HepG2 (cell line): ENCODE results near the gene MRPS7. TPM values are rescaled to one million over a fixed set of nuclear protein-coding genes. Genes with fewer than 3 reads are reported as not detected.
A peak's percentile ranks its signal among the peaks of the same experiment; 100 is the strongest.

Experiments used
- DNMT3B ChIP-seq: conservative IDR thresholded peaks from 2 replicates; pipeline ENCODE4 v1.6.1; 2016; ENCODE audit warnings: missing biosample characterization, control low read depth
- ELF3 ChIP-seq: IDR thresholded peaks from 2 replicates; pipeline ENCODE4 v1.6.1; 2016; ENCODE audit warnings: missing genetic modification reagents, missing compliant biosample characterization
- HDAC6 ChIP-seq: fragments of 200-600 bp; sonication (generic); IDR thresholded peaks from 2 replicates; pipeline ENCODE4 v1.7.0; 2017; ENCODE audit warnings: mild to moderate bottlenecking, antibody characterized with exemption, low read length, low read depth
- MEIS1 ChIP-seq: sonication (generic); formaldehyde crosslinking; IDR thresholded peaks from 2 replicates; pipeline ENCODE4 v1.9.0; 2021; ENCODE audit warnings: mild to moderate bottlenecking, missing genetic modification reagents, moderate library complexity, borderline replicate concordance
- PRDM4 ChIP-seq: sonication (generic); formaldehyde crosslinking; IDR thresholded peaks from 2 replicates; pipeline ENCODE4 v1.9.0; 2021; ENCODE audit warnings: missing genetic modification reagents, borderline replicate concordance
- SSRP1 ChIP-seq: IDR thresholded peaks from 2 replicates; pipeline ENCODE4 v1.6.1; 2016; ENCODE audit warnings: control low read depth
- STAG1 ChIP-seq: sonication (generic); formaldehyde crosslinking; IDR thresholded peaks from 2 replicates; pipeline ENCODE4 v1.4.0; 2020; ENCODE audit warnings: missing genetic modification reagents
- TSC22D2 ChIP-seq: sonication (generic); formaldehyde crosslinking; IDR thresholded peaks from 2 replicates; pipeline ENCODE4 v1.5.1; 2020; ENCODE audit warnings: missing genetic modification reagents, mild to moderate bottlenecking, borderline replicate concordance
- UBTF ChIP-seq: sonication (generic); formaldehyde crosslinking; IDR thresholded peaks from 2 replicates; pipeline ENCODE4 v1.4.0; 2020; ENCODE audit warnings: mild to moderate bottlenecking, missing genetic modification reagents
- ZBTB20 ChIP-seq: sonication (generic); formaldehyde crosslinking; IDR thresholded peaks from 2 replicates; pipeline ENCODE4 v1.8.1; 2023; ENCODE audit warnings: missing genetic modification reagents, low read depth, mild to moderate bottlenecking, borderline replicate concordance
- ZBTB39 ChIP-seq: sonication (generic); formaldehyde crosslinking; IDR thresholded peaks from 2 replicates; pipeline ENCODE4 v1.5.0; 2020; ENCODE audit warnings: missing genetic modification reagents
- ZBTB43 ChIP-seq: sonication (generic); formaldehyde crosslinking; conservative IDR thresholded peaks from 2 replicates; pipeline ENCODE4 v1.4.0; 2020; ENCODE audit warnings: missing genetic modification reagents
- ZKSCAN5 ChIP-seq: sonication (generic); formaldehyde crosslinking; IDR thresholded peaks from 2 replicates; pipeline ENCODE4 v1.5.1; 2020; ENCODE audit warnings: mild to moderate bottlenecking, missing genetic modification reagents
- ZMYM4 ChIP-seq: sonication (generic); formaldehyde crosslinking; IDR thresholded peaks from 2 replicates; pipeline ENCODE4 v1.8.1; 2023; ENCODE audit warnings: mild to moderate bottlenecking, missing genetic modification reagents
- ZNF263 ChIP-seq: sonication (generic); formaldehyde crosslinking; IDR thresholded peaks from 2 replicates; pipeline ENCODE4 v1.4.0; 2020; ENCODE audit warnings: missing genetic modification reagents
- ZNF274 ChIP-seq: sonication (generic); formaldehyde crosslinking; IDR thresholded peaks from 2 replicates; pipeline ENCODE4 v1.5.1; 2020; ENCODE audit warnings: mild to moderate bottlenecking, missing genetic modification reagents
- ZNF335 ChIP-seq: sonication (generic); formaldehyde crosslinking; IDR thresholded peaks from 2 replicates; pipeline ENCODE4 v1.4.0; 2020; ENCODE audit warnings: missing genetic modification reagents
- ZNF33B ChIP-seq: sonication (generic); formaldehyde crosslinking; IDR thresholded peaks from 2 replicates; pipeline ENCODE4 v1.5.1; 2020; ENCODE audit warnings: mild to moderate bottlenecking, missing genetic modification reagents
- ZNF691 ChIP-seq: sonication (generic); formaldehyde crosslinking; IDR thresholded peaks from 2 replicates; pipeline ENCODE4 v1.4.0; 2020; ENCODE audit warnings: missing genetic modification reagents, low read depth, mild to moderate bottlenecking, borderline replicate concordance
- ZNF776 ChIP-seq: sonication (generic); formaldehyde crosslinking; IDR thresholded peaks from 2 replicates; pipeline ENCODE4 v1.4.0; 2020; ENCODE audit warnings: mild to moderate bottlenecking, missing genetic modification reagents
- polyA plus RNA-seq, 8 experiments: library from polyadenylated mRNA; depleted of rRNA in 3 of 8; stranded (reverse) in 7 of 8; unstranded in 1 of 8; fragments of >200 nt; fragmentation: Illumina TruSeq in 4 of 8; extraction: Trizol in 4 of 8; gene quantifications; 2 replicates each; pipeline versions ENCODE4 v1.2.1 to v1.2.3, GENCODE V29; 2011 to 2016; ENCODE audit warnings: low read depth in 4 of 8, missing spikeins in 1 of 8, mixed read lengths in 1 of 8; ENCODE audit not compliant: insufficient read depth in 1 of 8
- total RNA-seq, 5 experiments: library from RNA; depleted of rRNA; stranded (reverse); fragments of >200 nt; fragmentation: Illumina TruSeq; extraction: Trizol; gene quantifications; 2 replicates each; pipeline ENCODE4 v1.2.3, GENCODE V29; 2016; ENCODE audit warnings: low read depth in 1 of 5

MRPS7 gene
- total and polyA plus RNA-seq, 2 of the 13 experiments (the other 11 are each of a cell fraction or from before 2014, with no cell fraction given), result 97.0 to 162 TPM

GRCh38 chr17:75240394-75241142 lies 21.1 kb upstream of the MRPS7 start (continued):
- no peak for TF ChIP-seq DNMT3B (CRISPR knock-in tag)
- TF ChIP-seq TSC22D2 (CRISPR knock-in tag), result peak; percentile 22; the same call in 1 of the 2 replicates
- TF ChIP-seq ZNF33B (CRISPR knock-in tag), result no peak
- TF ChIP-seq ZNF691 (CRISPR knock-in tag), result 0 out of 2 replicates have a peak, but pooled peaks have one; percentile 61
- TF ChIP-seq ZBTB20 (CRISPR knock-in tag), result no peak
- TF ChIP-seq ZNF776, result peak; percentile 76; the same call in 1 of the 2 replicates
- TF ChIP-seq MEIS1 (CRISPR knock-in tag), result 0 out of 2 replicates have a peak, but pooled peaks have one; percentile 60
- TF ChIP-seq ZNF335, result 0 out of 2 replicates have a peak, but pooled peaks have one; percentile 44
- no peak for TF ChIP-seq ZBTB43 (CRISPR knock-in tag)
- peak; percentile 68 for TF ChIP-seq STAG1
- TF ChIP-seq ZNF274, result peak; percentile 78; the same call in 1 of the 2 replicates
- TF ChIP-seq ELF3 (CRISPR knock-in tag), result no peak
- TF ChIP-seq ZMYM4 (CRISPR knock-in tag), result 0 out of 2 replicates have a peak, but pooled peaks have one; percentile 33
- 0 out of 2 replicates have a peak, but pooled peaks have one; percentile 29 for TF ChIP-seq ZBTB39 (CRISPR knock-in tag)
- TF ChIP-seq PRDM4, result no peak
- TF ChIP-seq UBTF (CRISPR knock-in tag), result no peak
- no peak for TF ChIP-seq HDAC6
- TF ChIP-seq ZKSCAN5 (CRISPR knock-in tag), result no peak
- TF ChIP-seq ZNF263 (CRISPR knock-in tag), result no peak
- 0 out of 2 replicates have a peak, but pooled peaks have one; percentile 28 for TF ChIP-seq SSRP1 (CRISPR knock-in tag)
